SK-N-SH (cell line): Measurements from ENCODE around the gene CBLN3. TPM values are rescaled to one million over a fixed set of nuclear protein-coding genes. Genes with fewer than 3 reads are reported as not detected.

Experiments used
- CTCF ChIA-PET: fragments of 300-600, 350-600 bp; formaldehyde crosslinking; extraction: SDS; loops from one replicate; lab custom pipeline; 2021; lab: Yijun Ruan, JAX
- POLR2A ChIA-PET: fragments of 350-600 bp; sonication (Branson Sonifier 250); formaldehyde crosslinking; extraction: SDS; loops from one replicate; lab custom pipeline; 2020; ENCODE audit warnings: antibody characterized with exemption, inconsistent platforms; lab: Yijun Ruan, JAX
- DNase-seq: peaks from one replicate; pipeline ENCODE4 v3.0.0; 2012
- H2AFZ ChIP-seq: fragments of 200-600 bp; sonication (generic); 2 replicates; pipeline ENCODE4 v1.8.1; 2016; ENCODE audit warnings: antibody characterized with exemption, mild to moderate bottlenecking, low read depth
- H3F3A ChIP-seq: fragments of 200-600 bp; sonication (generic); replicated peaks from 2 replicates; pipeline ENCODE3; 2016; ENCODE audit warnings: antibody characterized with exemption, mild to moderate bottlenecking; ENCODE audit not compliant: insufficient read depth
- H3K27ac ChIP-seq, 2 experiments: fragments of 200-500 bp in 1 of 2; fragments of 200-600 bp in 1 of 2; sonication (Bioruptor generic) in 1 of 2; sonication (generic), shearing (Covaris generic) in 1 of 2; 2 replicates each; pipeline versions ENCODE4 v1.5.1 to v1.6.1; 2014 to 2016; ENCODE audit warnings: low read depth in 2 of 2, inconsistent platforms in 1 of 2, low read length in 1 of 2, mild to moderate bottlenecking in 1 of 2, mixed read lengths in 1 of 2
- H3K27me3 ChIP-seq: fragments of 200-600 bp; sonication (generic), shearing (Covaris generic); 2 replicates; pipeline ENCODE4 v1.6.1; 2016; ENCODE audit warnings: mixed run types; ENCODE audit not compliant: insufficient read depth
- H3K36me3 ChIP-seq, 2 experiments: fragments of 200-500 bp in 1 of 2; fragments of 200-600 bp in 1 of 2; sonication (Bioruptor generic) in 1 of 2; sonication (generic) in 1 of 2; replicated peaks in 1 of 2; 2 replicates each; pipeline versions ENCODE3 to v1.5.1; 2014 to 2016; ENCODE audit warnings: low read length in 1 of 2, mild to moderate bottlenecking in 1 of 2; ENCODE audit not compliant: insufficient read depth in 2 of 2, control insufficient read depth in 1 of 2
- H3K4me1 ChIP-seq, 2 experiments: fragments of 200-500 bp in 1 of 2; fragments of 200-600 bp in 1 of 2; sonication (Bioruptor generic) in 1 of 2; sonication (generic), shearing (Covaris generic) in 1 of 2; 2 replicates each; pipeline versions ENCODE4 v1.5.1 to v1.6.1; 2014 to 2016; ENCODE audit warnings: low read depth in 1 of 2, low read length in 1 of 2, mixed run types in 1 of 2; ENCODE audit not compliant: insufficient read depth in 2 of 2, control insufficient read depth in 1 of 2
- H3K4me2 ChIP-seq: fragments of 200-600 bp; sonication (generic), shearing (Covaris generic); 2 replicates; pipeline ENCODE4 v1.6.1; 2017; ENCODE audit warnings: mixed run types
- H3K4me3 ChIP-seq, 2 experiments: fragments of 200-500 bp in 1 of 2; fragments of 200-600 bp in 1 of 2; sonication (Bioruptor generic) in 1 of 2; sonication (generic), shearing (Covaris generic) in 1 of 2; 2 replicates each; pipeline versions ENCODE4 v1.5.1 to v1.8.1; 2014 to 2016; ENCODE audit warnings: low read depth in 2 of 2, inconsistent platforms in 1 of 2, low read length in 1 of 2, mild to moderate bottlenecking in 1 of 2, mixed read lengths in 1 of 2, moderate library complexity in 1 of 2
- H3K79me2 ChIP-seq: fragments of 200-600 bp; sonication (generic); 2 replicates; pipeline ENCODE4 v1.8.1; 2017; ENCODE audit warnings: mild to moderate bottlenecking; ENCODE audit not compliant: insufficient read depth
- H3K9ac ChIP-seq: fragments of 200-600 bp; sonication (generic); 2 replicates; pipeline ENCODE4 v1.6.1; 2017; ENCODE audit warnings: mixed run types
- H3K9me2 ChIP-seq: fragments of 200-600 bp; sonication (generic); 2 replicates; pipeline ENCODE4 v1.6.1; 2017; ENCODE audit warnings: mixed run types
- H3K9me3 ChIP-seq: fragments of 200-600 bp; sonication (generic); 2 replicates; pipeline ENCODE4 v1.6.1; 2017; ENCODE audit warnings: mixed run types, mild to moderate bottlenecking, moderate library complexity
- H4K20me1 ChIP-seq: fragments of 200-600 bp; sonication (generic); 2 replicates; pipeline ENCODE4 v1.6.1; 2017; ENCODE audit warnings: mild to moderate bottlenecking, mixed run types; ENCODE audit not compliant: insufficient read depth
- CHD2 ChIP-seq: fragments of 150-350 bp; IDR thresholded peaks from 2 replicates; pipeline ENCODE4 v1.6.1; 2018; ENCODE audit warnings: low read length; ENCODE audit not compliant: partially characterized antibody
- CTCF ChIP-seq: fragments of 200-600 bp; sonication (generic); IDR thresholded peaks from 2 replicates; pipeline ENCODE4 v1.6.1; 2017; ENCODE audit warnings: antibody characterized with exemption, mild to moderate bottlenecking, moderate library complexity
- ELF1 ChIP-seq: IDR thresholded peaks from 2 replicates; pipeline ENCODE4 v1.4.0; 2012
- FOSL2 ChIP-seq: IDR thresholded peaks from 2 replicates; pipeline ENCODE4 v1.4.0; 2012; ENCODE audit warnings: low read depth, mild to moderate bottlenecking, moderate library complexity, borderline replicate concordance
- FOXM1 ChIP-seq: IDR thresholded peaks from 2 replicates; pipeline ENCODE4 v1.4.0; 2012; ENCODE audit warnings: low read depth, mild to moderate bottlenecking
- GATA2 ChIP-seq: sonication (generic); formaldehyde crosslinking; IDR thresholded peaks from 2 replicates; pipeline ENCODE4 v1.5.0; 2020; ENCODE audit warnings: mild to moderate bottlenecking, missing genetic modification reagents
- JUND ChIP-seq: IDR thresholded peaks from 2 replicates; pipeline ENCODE4 v1.4.0; 2012
- MEF2A ChIP-seq: IDR thresholded peaks from 2 replicates; pipeline ENCODE4 v1.4.0; 2012; ENCODE audit warnings: low read depth, borderline replicate concordance
- NFIC ChIP-seq: IDR thresholded peaks from 2 replicates; pipeline ENCODE4 v1.4.0; 2012; ENCODE audit warnings: borderline replicate concordance
- NRF1 ChIP-seq: IDR thresholded peaks from 2 replicates; pipeline ENCODE4 v1.6.1; 2012; ENCODE audit warnings: low read depth, mild to moderate bottlenecking, low read length
- RAD21 ChIP-seq: IDR thresholded peaks from 2 replicates; pipeline ENCODE4 v1.6.1; 2012; ENCODE audit warnings: mild to moderate bottlenecking, low read length
- REST ChIP-seq: IDR thresholded peaks from 2 replicates; pipeline ENCODE4 v1.6.1; 2012; ENCODE audit warnings: mild to moderate bottlenecking, low read depth, low read length, moderate library complexity
- RXRA ChIP-seq: IDR thresholded peaks from 2 replicates; pipeline ENCODE4 v1.4.0; 2012; ENCODE audit warnings: low read depth, mild to moderate bottlenecking, borderline replicate concordance
- SMC3 ChIP-seq: IDR thresholded peaks from 2 replicates; pipeline ENCODE4 v1.6.1; 2012; ENCODE audit warnings: low read depth, low read length, improper control_type of control experiment
- TCF12 ChIP-seq: IDR thresholded peaks from 2 replicates; pipeline ENCODE4 v1.4.0; 2012
- USF1 ChIP-seq: IDR thresholded peaks from 2 replicates; pipeline ENCODE4 v1.4.0; 2012; ENCODE audit warnings: low read depth, borderline replicate concordance
- USF2 ChIP-seq: fragments of 150-350 bp; IDR thresholded peaks from 2 replicates; pipeline ENCODE4 v1.6.1; 2017; ENCODE audit warnings: antibody characterized with exemption, low read length, low read depth, borderline replicate concordance
- YY1 ChIP-seq: IDR thresholded peaks from 2 replicates; pipeline ENCODE4 v1.4.0; 2012; ENCODE audit warnings: low read depth, mild to moderate bottlenecking
- ZBTB33 ChIP-seq: IDR thresholded peaks from 2 replicates; pipeline ENCODE4 v1.4.0; 2012; ENCODE audit warnings: low read depth, borderline replicate concordance
- WGBS: methylation state at CpG from one replicate; pipeline ENCODE4 v1.1.6; 2017; ENCODE audit warnings: low lambda C conversion rate; 5-methylcytosine and 5-hydroxymethylcytosine counted together
- polyA plus RNA-seq, 3 experiments: library from polyadenylated mRNA; depleted of rRNA; stranded (reverse); fragments of >200 nt; gene quantifications; 2 replicates each; pipeline ENCODE4 v1.2.3, GENCODE V29; 2012

The CBLN3 gene
- polyA plus RNA-seq, 1 of the 3 experiments (the other 2 are of a cell fraction), result 1.8 TPM

GRCh38 chr14:24401810-24402702 is 27.4 kb downstream of the CBLN3 start:
- no peaks in the 10 kb centered on the region for H3K27me3 ChIP-seq
- H3K27ac ChIP-seq, result no peak overlapping the region
- 72% methylated on average over 8 of the region's 9 CpGs for WGBS
- no peaks in the 10 kb centered on the region for H3K9me3 ChIP-seq
- no peaks in the 10 kb centered on the region for H3K79me2 ChIP-seq
- ChIA-PET POLR2A (no interaction called here), CTCF (interaction anchor here (0.8 to 5.8 kb wide), 7 partner anchors 8 to 69 kb away, joined by 3 to 38 read pairs (median 23); partner anchors contain the start of genes CBLN3 and KHNYN)
- H3K36me3 ChIP-seq, result no peaks in the 10 kb centered on the region
- no peak overlapping the region for H3K4me2 ChIP-seq
- DNase-seq, result no peak
- no peaks in the 10 kb centered on the region for H4K20me1 ChIP-seq
- peaks cover 0 to 32% of the 10 kb centered on the region in 2 experiments; a peak in 1 of 4 replicates for H3K4me1 ChIP-seq
- H3K4me3 ChIP-seq, result no peak overlapping the region
- TF ChIP-seq MEF2A, result no peak
- no peak for TF ChIP-seq CHD2
- no peak for TF ChIP-seq YY1
- TF ChIP-seq NFIC, result no peak
- TF ChIP-seq SMC3, result no peak
- TF ChIP-seq CTCF, result no peak
- no peak for TF ChIP-seq ZBTB33
- TF ChIP-seq FOXM1, result no peak
- TF ChIP-seq TCF12, result no peak
- no peak for TF ChIP-seq USF2
- TF ChIP-seq FOSL2, result no peak
- TF ChIP-seq NRF1, result no peak
- no peak for TF ChIP-seq JUND
- no peak for TF ChIP-seq USF1
- no peak for TF ChIP-seq REST
- no peak for TF ChIP-seq GATA2 (CRISPR knock-in tag)
- TF ChIP-seq ELF1, result no peak
- no peak for TF ChIP-seq RXRA
- TF ChIP-seq RAD21, result no peak
- no peak overlapping the region for H2AFZ ChIP-seq
- no peaks in the 10 kb centered on the region for H3K9me2 ChIP-seq
- peaks cover 7% of the 10 kb centered on the region for H3F3A ChIP-seq
- no peak overlapping the region for H3K9ac ChIP-seq
